HepG2 (cell line): ENCODE measurements around the gene TBC1D21. TPM values are rescaled to one million over a fixed set of nuclear protein-coding genes. Genes with fewer than 3 reads are reported as not detected.

ENCODE experiments used
- MED1 ChIP-seq: sonication (generic); formaldehyde crosslinking; IDR thresholded peaks from 2 replicates; pipeline ENCODE4 v1.4.0; 2020; ENCODE audit warnings: missing genetic modification reagents
- ZNF570 ChIP-seq: sonication (generic); formaldehyde crosslinking; IDR thresholded peaks from 2 replicates; pipeline ENCODE4 v1.4.0; 2020; ENCODE audit warnings: mild to moderate bottlenecking, missing genetic modification reagents, borderline replicate concordance
- ZNF629 ChIP-seq: sonication (generic); formaldehyde crosslinking; conservative IDR thresholded peaks from 2 replicates; pipeline ENCODE4 v1.5.0; 2020; ENCODE audit warnings: missing genetic modification reagents
- ZNF678 ChIP-seq: sonication (generic); formaldehyde crosslinking; IDR thresholded peaks from 2 replicates; pipeline ENCODE4 v1.4.0; 2020; ENCODE audit warnings: mild to moderate bottlenecking, missing genetic modification reagents
- polyA plus RNA-seq, 8 experiments: library from polyadenylated mRNA; depleted of rRNA in 3 of 8; stranded (reverse) in 7 of 8; unstranded in 1 of 8; fragments of >200 nt; fragmentation: Illumina TruSeq in 4 of 8; extraction: Trizol in 4 of 8; gene quantifications; 2 replicates each; pipeline versions ENCODE4 v1.2.1 to v1.2.3, GENCODE V29; 2011 to 2016; ENCODE audit warnings: low read depth in 4 of 8, missing spikeins in 1 of 8, mixed read lengths in 1 of 8; ENCODE audit not compliant: insufficient read depth in 1 of 8
- total RNA-seq, 5 experiments: library from RNA; depleted of rRNA; stranded (reverse); fragments of >200 nt; fragmentation: Illumina TruSeq; extraction: Trizol; gene quantifications; 2 replicates each; pipeline ENCODE4 v1.2.3, GENCODE V29; 2016; ENCODE audit warnings: low read depth in 1 of 5
- TF ChIP-seq, protein P1 (sequence below): sonication (generic); formaldehyde crosslinking; IDR thresholded peaks from 2 replicates; pipeline ENCODE4 v1.4.0; 2020; ENCODE audit warnings: mild to moderate bottlenecking, missing genetic modification reagents
- TF ChIP-seq, protein P2 (sequence below): sonication (generic); formaldehyde crosslinking; IDR thresholded peaks from one replicate; pipeline ENCODE4 v1.5.1; 2020; ENCODE audit warnings: mild to moderate bottlenecking, missing genetic modification reagents; ENCODE audit errors: not compliant biosample characterization
- TF ChIP-seq, protein P3 (sequence below): sonication (generic); formaldehyde crosslinking; IDR thresholded peaks from 2 replicates; pipeline ENCODE4 v1.4.0; 2020; ENCODE audit warnings: missing genetic modification reagents, borderline replicate concordance
- TF ChIP-seq, protein P4 (sequence below): sonication (generic); formaldehyde crosslinking; IDR thresholded peaks from 2 replicates; pipeline ENCODE4 v1.5.1; 2020; ENCODE audit warnings: mild to moderate bottlenecking, missing genetic modification reagents, moderate library complexity
- TF ChIP-seq, protein P5 (sequence below): sonication (generic); formaldehyde crosslinking; IDR thresholded peaks from 2 replicates; pipeline ENCODE4 v1.8.0; 2022; ENCODE audit warnings: mild to moderate bottlenecking, missing genetic modification reagents

Gene TBC1D21
- total and polyA plus RNA-seq, 2 of the 13 experiments (the other 11 are each of a cell fraction or from before 2014, with no cell fraction given), result not detected

DNA sequence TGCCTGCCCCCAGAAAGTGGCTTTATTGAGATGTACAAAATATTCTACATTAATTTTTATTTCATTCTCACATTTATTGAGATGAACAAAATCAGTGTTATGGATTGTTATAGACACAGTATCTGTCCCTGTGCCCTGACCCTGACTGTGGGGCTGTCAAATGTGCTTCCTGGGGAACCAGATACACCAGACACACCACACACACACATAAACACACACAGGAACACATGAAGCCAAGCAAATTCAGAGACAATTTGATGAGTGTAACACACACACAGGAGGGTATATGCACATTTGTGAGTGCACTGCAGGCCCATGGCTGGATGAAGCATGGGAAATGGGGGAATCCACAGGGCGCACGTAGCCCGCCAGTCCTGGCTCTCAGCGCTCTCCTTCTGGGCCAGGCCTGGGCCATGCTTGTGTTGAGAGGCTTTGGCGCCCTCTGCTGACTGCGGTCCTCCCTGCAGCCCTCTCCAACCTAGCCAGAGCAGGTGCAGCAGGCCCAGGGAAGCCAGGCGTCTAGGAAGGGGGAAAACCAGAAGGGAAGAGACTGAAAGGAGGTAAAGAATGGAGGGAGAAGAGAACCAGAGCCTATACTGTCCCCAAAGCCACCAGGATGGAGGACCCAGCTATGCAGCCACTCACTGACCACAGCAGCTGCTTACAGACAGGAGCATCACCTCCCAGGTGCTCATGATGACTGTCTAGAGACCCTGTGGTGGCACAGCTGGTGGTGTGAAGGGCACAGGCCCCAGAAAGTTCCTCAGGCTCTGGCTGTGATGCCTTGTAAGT is 34.9 kb downstream of the TBC1D21 start (continued):
- TF ChIP-seq, protein P1, sequence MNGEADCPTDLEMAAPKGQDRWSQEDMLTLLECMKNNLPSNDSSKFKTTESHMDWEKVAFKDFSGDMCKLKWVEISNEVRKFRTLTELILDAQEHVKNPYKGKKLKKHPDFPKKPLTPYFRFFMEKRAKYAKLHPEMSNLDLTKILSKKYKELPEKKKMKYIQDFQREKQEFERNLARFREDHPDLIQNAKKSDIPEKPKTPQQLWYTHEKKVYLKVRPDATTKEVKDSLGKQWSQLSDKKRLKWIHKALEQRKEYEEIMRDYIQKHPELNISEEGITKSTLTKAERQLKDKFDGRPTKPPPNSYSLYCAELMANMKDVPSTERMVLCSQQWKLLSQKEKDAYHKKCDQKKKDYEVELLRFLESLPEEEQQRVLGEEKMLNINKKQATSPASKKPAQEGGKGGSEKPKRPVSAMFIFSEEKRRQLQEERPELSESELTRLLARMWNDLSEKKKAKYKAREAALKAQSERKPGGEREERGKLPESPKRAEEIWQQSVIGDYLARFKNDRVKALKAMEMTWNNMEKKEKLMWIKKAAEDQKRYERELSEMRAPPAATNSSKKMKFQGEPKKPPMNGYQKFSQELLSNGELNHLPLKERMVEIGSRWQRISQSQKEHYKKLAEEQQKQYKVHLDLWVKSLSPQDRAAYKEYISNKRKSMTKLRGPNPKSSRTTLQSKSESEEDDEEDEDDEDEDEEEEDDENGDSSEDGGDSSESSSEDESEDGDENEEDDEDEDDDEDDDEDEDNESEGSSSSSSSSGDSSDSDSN, result peak; percentile 36; the same call in 1 of the 2 replicates
- TF ChIP-seq ZNF629 (CRISPR knock-in tag) (no peak), MED1 (CRISPR knock-in tag) (no peak), ZNF678 (CRISPR knock-in tag) (0 out of 2 replicates have a peak, but pooled peaks have one; percentile 20), ZNF570 (CRISPR knock-in tag) (no peak)
- TF ChIP-seq, protein P2, sequence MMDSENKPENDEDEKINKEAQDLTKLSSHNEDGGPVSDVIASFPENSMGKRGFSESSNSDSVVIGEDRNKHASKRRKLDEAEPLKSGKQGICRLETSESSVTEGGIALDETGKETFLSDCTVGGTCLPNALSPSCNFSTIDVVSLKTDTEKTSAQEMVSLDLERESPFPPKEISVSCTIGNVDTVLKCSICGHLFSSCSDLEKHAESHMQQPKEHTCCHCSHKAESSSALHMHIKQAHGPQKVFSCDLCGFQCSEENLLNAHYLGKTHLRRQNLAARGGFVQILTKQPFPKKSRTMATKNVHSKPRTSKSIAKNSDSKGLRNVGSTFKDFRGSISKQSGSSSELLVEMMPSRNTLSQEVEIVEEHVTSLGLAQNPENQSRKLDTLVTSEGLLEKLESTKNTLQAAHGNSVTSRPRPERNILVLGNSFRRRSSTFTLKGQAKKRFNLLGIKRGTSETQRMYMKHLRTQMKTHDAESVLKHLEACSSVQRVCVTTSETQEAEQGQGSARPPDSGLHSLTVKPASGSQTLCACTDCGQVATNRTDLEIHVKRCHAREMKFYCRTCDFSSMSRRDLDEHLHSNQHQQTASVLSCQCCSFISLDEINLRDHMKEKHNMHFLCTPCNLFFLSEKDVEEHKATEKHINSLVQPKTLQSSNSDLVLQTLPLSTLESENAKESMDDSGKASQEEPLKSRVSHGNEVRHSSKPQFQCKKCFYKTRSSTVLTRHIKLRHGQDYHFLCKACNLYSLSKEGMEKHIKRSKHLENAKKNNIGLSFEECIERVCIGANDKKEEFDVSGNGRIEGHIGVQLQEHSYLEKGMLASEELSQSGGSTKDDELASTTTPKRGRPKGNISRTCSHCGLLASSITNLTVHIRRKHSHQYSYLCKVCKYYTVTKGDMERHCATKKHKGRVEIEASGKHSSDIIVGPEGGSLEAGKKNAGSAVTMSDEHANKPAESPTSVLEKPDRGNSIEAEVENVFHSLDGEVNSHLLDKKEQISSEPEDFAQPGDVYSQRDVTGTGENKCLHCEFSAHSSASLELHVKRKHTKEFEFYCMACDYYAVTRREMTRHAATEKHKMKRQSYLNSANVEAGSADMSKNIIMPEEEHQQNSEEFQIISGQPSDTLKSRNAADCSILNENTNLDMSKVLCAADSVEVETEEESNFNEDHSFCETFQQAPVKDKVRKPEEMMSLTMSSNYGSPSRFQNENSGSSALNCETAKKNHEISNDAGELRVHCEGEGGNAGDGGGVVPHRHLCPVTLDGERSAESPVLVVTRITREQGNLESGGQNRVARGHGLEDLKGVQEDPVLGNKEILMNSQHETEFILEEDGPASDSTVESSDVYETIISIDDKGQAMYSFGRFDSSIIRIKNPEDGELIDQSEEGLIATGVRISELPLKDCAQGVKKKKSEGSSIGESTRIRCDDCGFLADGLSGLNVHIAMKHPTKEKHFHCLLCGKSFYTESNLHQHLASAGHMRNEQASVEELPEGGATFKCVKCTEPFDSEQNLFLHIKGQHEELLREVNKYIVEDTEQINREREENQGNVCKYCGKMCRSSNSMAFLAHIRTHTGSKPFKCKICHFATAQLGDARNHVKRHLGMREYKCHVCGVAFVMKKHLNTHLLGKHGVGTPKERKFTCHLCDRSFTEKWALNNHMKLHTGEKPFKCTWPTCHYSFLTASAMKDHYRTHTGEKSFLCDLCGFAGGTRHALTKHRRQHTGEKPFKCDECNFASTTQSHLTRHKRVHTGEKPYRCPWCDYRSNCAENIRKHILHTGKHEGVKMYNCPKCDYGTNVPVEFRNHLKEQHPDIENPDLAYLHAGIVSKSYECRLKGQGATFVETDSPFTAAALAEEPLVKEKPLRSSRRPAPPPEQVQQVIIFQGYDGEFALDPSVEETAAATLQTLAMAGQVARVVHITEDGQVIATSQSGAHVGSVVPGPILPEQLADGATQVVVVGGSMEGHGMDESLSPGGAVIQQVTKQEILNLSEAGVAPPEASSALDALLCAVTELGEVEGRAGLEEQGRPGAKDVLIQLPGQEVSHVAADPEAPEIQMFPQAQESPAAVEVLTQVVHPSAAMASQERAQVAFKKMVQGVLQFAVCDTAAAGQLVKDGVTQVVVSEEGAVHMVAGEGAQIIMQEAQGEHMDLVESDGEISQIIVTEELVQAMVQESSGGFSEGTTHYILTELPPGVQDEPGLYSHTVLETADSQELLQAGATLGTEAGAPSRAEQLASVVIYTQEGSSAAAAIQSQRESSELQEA (CRISPR knock-in tag), result no peak
- TF ChIP-seq, protein P3, sequence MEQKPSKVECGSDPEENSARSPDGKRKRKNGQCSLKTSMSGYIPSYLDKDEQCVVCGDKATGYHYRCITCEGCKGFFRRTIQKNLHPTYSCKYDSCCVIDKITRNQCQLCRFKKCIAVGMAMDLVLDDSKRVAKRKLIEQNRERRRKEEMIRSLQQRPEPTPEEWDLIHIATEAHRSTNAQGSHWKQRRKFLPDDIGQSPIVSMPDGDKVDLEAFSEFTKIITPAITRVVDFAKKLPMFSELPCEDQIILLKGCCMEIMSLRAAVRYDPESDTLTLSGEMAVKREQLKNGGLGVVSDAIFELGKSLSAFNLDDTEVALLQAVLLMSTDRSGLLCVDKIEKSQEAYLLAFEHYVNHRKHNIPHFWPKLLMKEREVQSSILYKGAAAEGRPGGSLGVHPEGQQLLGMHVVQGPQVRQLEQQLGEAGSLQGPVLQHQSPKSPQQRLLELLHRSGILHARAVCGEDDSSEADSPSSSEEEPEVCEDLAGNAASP (CRISPR knock-in tag), result no peak
- TF ChIP-seq, protein P4, sequence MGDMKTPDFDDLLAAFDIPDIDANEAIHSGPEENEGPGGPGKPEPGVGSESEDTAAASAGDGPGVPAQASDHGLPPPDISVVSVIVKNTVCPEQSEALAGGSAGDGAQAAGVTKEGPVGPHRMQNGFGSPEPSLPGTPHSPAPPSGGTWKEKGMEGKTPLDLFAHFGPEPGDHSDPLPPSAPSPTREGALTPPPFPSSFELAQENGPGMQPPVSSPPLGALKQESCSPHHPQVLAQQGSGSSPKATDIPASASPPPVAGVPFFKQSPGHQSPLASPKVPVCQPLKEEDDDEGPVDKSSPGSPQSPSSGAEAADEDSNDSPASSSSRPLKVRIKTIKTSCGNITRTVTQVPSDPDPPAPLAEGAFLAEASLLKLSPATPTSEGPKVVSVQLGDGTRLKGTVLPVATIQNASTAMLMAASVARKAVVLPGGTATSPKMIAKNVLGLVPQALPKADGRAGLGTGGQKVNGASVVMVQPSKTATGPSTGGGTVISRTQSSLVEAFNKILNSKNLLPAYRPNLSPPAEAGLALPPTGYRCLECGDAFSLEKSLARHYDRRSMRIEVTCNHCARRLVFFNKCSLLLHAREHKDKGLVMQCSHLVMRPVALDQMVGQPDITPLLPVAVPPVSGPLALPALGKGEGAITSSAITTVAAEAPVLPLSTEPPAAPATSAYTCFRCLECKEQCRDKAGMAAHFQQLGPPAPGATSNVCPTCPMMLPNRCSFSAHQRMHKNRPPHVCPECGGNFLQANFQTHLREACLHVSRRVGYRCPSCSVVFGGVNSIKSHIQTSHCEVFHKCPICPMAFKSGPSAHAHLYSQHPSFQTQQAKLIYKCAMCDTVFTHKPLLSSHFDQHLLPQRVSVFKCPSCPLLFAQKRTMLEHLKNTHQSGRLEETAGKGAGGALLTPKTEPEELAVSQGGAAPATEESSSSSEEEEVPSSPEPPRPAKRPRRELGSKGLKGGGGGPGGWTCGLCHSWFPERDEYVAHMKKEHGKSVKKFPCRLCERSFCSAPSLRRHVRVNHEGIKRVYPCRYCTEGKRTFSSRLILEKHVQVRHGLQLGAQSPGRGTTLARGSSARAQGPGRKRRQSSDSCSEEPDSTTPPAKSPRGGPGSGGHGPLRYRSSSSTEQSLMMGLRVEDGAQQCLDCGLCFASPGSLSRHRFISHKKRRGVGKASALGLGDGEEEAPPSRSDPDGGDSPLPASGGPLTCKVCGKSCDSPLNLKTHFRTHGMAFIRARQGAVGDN (CRISPR knock-in tag), result peak; percentile 47
- TF ChIP-seq, protein P5, sequence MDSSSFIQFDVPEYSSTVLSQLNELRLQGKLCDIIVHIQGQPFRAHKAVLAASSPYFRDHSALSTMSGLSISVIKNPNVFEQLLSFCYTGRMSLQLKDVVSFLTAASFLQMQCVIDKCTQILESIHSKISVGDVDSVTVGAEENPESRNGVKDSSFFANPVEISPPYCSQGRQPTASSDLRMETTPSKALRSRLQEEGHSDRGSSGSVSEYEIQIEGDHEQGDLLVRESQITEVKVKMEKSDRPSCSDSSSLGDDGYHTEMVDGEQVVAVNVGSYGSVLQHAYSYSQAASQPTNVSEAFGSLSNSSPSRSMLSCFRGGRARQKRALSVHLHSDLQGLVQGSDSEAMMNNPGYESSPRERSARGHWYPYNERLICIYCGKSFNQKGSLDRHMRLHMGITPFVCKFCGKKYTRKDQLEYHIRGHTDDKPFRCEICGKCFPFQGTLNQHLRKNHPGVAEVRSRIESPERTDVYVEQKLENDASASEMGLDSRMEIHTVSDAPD (CRISPR knock-in tag), result no peak
